ENCODE measurements around the gene INHBE.

- no peak for TF ChIP-seq EP300 (IDR thresholded peaks at IDR 0.05)
- TF ChIP-seq CTCF (IDR thresholded peaks at IDR 0.05), result no peak
- TF ChIP-seq POLR2A (IDR thresholded peaks at IDR 0.05), result no peak
Measured at GRCh38 chr12:57439762-57440266, 15.3 kb upstream of the INHBE start.
